RCC 7860 (cell line): Measurements from ENCODE around the gene SCAP.
"Not testable (repeated sequence)": the region's sequence is repeated elsewhere in the genome, so short reads cannot be mapped to it uniquely, and the experiment has no call there.

ENCODE experiments used
- DNase-seq: peaks from one replicate; pipeline ENCODE4 v3.0.0-alpha.2; 2015; ENCODE audit warnings: low spot score
- FAIRE-seq: peaks from 2 replicates; lab custom pipeline; 2012; peaks lifted over from hg19 to GRCh38; lab: Jason Lieb, UNC

SCAP gene

DNA sequence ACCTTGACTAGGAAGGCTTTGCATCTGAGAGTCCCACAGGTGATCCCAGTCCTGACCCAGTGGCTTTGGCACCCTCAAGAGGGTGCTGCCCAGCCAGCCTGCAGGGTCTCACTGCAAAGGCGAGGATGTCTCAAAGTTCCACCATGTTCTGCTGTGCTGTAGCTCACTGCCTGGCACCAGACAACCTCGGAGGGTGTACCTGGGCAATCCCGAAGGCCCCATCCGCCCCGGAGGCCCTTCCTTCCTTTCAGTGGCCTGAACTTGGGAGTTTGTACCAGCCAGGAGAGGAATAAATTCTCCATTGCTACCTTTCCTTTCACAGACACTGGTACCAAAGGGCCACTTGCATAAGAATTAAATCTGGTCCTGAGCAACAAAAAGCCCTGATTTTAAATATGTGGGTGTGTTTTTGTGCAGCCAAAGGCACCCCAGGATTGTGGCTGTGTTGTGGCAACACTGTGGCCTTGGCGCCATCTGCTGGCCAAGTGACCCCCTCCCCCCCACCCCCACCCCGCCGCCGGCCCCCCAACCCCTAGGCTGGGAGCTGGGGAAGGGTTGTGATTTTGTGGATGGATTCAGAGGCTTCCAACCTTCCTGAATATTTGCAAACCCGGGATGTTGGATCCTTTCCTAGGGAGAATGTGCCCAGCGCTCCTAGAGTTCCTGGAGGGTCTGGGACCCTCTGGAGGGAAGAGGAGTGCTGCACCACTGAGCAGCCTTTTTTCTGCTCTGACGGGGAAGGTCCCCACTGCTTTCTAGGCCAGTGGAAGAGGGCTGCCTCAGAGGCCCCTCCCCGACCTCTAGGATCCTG is 104.6 kb downstream of the SCAP start:
- DNase-seq, result no peak
- no peak for FAIRE-seq

- DNase-seq, FAIRE-seq: not testable (repeated sequence)
Measured at GRCh38 chr3:47370020-47370419, 105.7 kb downstream of the SCAP start.

DNA sequence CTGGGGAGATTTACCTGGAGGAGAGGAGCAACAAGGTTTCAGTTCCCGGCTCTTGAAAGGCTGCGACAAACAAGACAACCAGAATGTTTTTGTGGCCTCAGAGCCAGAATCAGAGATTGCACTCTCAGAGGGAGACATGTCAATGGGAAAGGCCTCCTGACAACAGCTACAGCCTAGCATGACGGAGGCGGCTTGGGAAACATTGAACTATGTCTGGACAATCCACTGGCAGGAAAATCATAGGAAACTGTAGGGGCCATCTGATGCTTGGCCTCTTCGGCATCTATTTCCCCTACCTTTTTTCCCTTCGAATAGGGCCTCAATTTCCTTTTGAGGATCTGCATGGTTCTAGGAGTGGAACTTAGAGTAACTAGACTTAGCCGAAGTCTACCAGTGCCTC is 108.1 kb downstream of the SCAP start:
- DNase-seq, result no peak
- FAIRE-seq, result no peak

DNA sequence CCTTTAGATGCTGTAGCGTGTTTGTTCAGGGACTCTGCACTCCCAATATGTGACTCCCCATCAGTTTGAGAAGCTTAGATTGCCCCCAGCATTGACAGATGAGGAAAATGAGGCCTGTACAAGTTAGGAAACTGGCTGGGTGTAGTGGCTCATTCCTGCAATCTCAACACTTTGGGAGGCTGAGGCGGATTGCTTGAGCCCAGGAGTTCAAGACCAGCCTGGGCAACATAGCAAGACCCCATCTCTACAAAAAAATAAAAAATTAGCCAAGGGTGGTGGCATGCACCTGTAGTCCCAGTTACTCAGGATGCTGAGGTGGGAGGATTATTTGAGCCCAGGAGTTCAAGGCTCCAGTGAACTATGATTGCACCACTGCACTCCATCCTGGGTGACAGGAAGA is 108.9 kb downstream of the SCAP start:
- no peak for FAIRE-seq
- no peak for DNase-seq

DNA sequence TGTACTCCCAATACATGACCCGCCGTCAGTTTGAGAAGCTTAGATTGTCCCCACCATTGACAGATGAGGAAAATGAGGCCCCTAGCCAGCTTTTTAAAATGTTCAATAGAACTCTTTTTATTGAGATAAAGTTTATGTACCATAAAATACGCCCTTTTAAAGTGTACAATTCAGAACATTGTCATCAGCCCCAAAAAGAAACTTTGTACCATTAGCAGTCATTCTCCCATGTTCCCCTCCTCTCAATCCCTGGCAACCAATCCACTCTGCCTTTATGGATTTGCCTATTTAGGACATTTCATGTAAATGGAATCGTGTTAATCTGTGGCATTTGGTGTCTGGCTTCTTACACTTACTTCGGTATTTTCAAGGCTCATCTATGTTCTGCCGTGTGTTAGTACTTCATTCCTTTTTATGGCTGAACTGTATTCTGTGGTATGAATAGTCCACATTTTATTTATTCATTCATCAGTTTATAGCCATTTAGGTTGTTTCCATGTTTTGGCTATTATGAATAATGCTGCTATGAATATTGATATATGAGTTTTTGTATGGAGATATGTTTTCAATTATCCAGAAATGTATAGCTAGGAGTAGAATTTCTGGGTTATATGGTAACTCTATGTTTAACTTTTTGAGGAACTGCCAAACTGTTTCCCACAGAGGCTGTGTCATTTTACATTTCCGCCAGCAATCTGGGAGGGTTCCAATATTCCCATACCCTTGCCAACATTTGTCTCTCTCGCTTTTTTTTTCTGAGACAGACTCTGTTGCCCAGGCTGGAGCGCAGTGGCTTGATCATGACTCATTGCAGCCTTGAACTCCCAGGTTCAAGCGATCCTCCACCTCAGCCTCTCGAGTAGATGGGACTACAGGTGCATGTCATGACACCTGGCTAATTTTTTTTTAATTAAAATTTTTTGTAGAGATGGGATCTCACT is 110.3 kb downstream of the SCAP start:
- FAIRE-seq (no peak), DNase-seq (no peak)
